ENCODE data around the gene PHF1. TPM values are rescaled to one million over a fixed set of nuclear protein-coding genes. Genes with fewer than 3 reads are reported as not detected.
A peak's percentile ranks its signal among the peaks of the same experiment; 100 is the strongest.

PHF1 gene
- total RNA-seq, 1 experiment from 2014 or later, result 47.6 TPM

GRCh38 chr6:33391922-33392594, 18.8 kb upstream of the PHF1 start:
- TSS peak; percentile 74 for BruUV-seq (replicated peaks)
- POLR2A ChIA-PET (ENCODE audit: unreplicated experiment), result interaction anchor here (0.6 kb wide), 2 partner anchors 230 to 430 kb away, joined by 3 to 60 read pairs; no protein-coding TSS in a partner anchor
- peaks cover 52% of the 10 kb centered on the region for H3K79me2 ChIP-seq (ENCODE audit: low read depth)
- H3F3A ChIP-seq (ENCODE audit: insufficient read depth, low read depth), result peaks cover 15% of the 10 kb centered on the region; the same call in 1 of the 2 replicates
- H4K20me1 ChIP-seq (ENCODE audit: insufficient read depth), result no peaks in the 10 kb centered on the region; the same call in 1 of the 2 replicates
- peak overlapping the region; percentile 83 for H2AFZ ChIP-seq
- peak overlapping the region; percentile 63 for H3K4me3 ChIP-seq
- no peaks in the 10 kb centered on the region for H3K9me2 ChIP-seq (ENCODE audit: insufficient read depth)
- peak overlapping the region; percentile 40 for H3K27ac ChIP-seq
- intact Hi-C loops (cut with micrococcal nuclease; ENCODE audit: unreplicated experiment), result loop anchor here (1.0 kb wide), 4 partner anchors 18 to 93 kb away; partner anchors contain the start of gene TAPBP
- TF ChIP-seq EZH2 (IDR thresholded peaks at IDR 0.05; ENCODE audit: low read depth), result no peak
- peaks cover 39% of the 10 kb centered on the region for H3K4me1 ChIP-seq (replicated peaks; ENCODE audit: insufficient read depth)
- peak overlapping the region; percentile 95 for H3K4me2 ChIP-seq
- no peaks in the 10 kb centered on the region for H3K27me3 ChIP-seq (ENCODE audit: insufficient read depth, low read depth)
- DNase-seq, result no peak
- H3K9me3 ChIP-seq (ENCODE audit: insufficient read depth, low read depth), result no peaks in the 10 kb centered on the region
- H3K36me3 ChIP-seq (ENCODE audit: low read depth), result no peaks in the 10 kb centered on the region
- CTCF ChIA-PET, result no interaction called here

- Histone ChIP-seq H2AFZ (peak overlapping the region; percentile 83), H3K79me2 (ENCODE audit: low read depth) (peaks cover 58% of the 10 kb centered on the region), H3F3A (ENCODE audit: insufficient read depth, low read depth) (peaks cover 11% of the 10 kb centered on the region; the same call in 1 of the 2 replicates), H3K9me3 (ENCODE audit: insufficient read depth, low read depth) (no peaks in the 10 kb centered on the region), H4K20me1 (ENCODE audit: insufficient read depth) (no peaks in the 10 kb centered on the region; the same call in 1 of the 2 replicates), H3K27ac (peak overlapping the region; percentile 40; the same call in 1 of the 2 replicates), H3K9me2 (ENCODE audit: insufficient read depth) (no peaks in the 10 kb centered on the region), H3K4me2 (peak overlapping the region; percentile 95), H3K27me3 (ENCODE audit: insufficient read depth, low read depth) (no peaks in the 10 kb centered on the region), H3K36me3 (ENCODE audit: low read depth) (no peaks in the 10 kb centered on the region), H3K4me3 (peak overlapping the region; percentile 63), H3K4me1 (replicated peaks; ENCODE audit: insufficient read depth) (peaks cover 39% of the 10 kb centered on the region)
- intact Hi-C loops (cut with micrococcal nuclease; ENCODE audit: unreplicated experiment), result no loop called here
- BruUV-seq (replicated peaks), result no TSS peak
- CTCF ChIA-PET, result no interaction called here
- no peak for TF ChIP-seq CTCF (conservative IDR thresholded peaks at IDR 0.05)
- no peak for TF ChIP-seq EZH2 (IDR thresholded peaks at IDR 0.05; ENCODE audit: low read depth)
- POLR2A ChIA-PET (ENCODE audit: unreplicated experiment), result interaction anchor here (0.6 kb wide), 1 partner anchor 230 kb away, joined by 3 read pairs; no protein-coding TSS in a partner anchor
- DNase-seq, result no peak
Measured at GRCh38 chr6:33392595-33392948, 18.2 kb upstream of the PHF1 start.

- Histone ChIP-seq H3F3A (ENCODE audit: insufficient read depth, low read depth) (peaks cover 11% of the 10 kb centered on the region; the same call in 1 of the 2 replicates), H4K20me1 (ENCODE audit: insufficient read depth) (no peaks in the 10 kb centered on the region; the same call in 1 of the 2 replicates), H3K27me3 (ENCODE audit: insufficient read depth, low read depth) (no peaks in the 10 kb centered on the region), H3K4me1 (replicated peaks; ENCODE audit: insufficient read depth) (peaks cover 39% of the 10 kb centered on the region), H3K27ac (no peak overlapping the region), H2AFZ (no peak overlapping the region), H3K79me2 (ENCODE audit: low read depth) (peaks cover 62% of the 10 kb centered on the region), H3K9me3 (ENCODE audit: insufficient read depth, low read depth) (no peaks in the 10 kb centered on the region), H3K4me3 (peak overlapping the region; percentile 63), H3K9me2 (ENCODE audit: insufficient read depth) (no peaks in the 10 kb centered on the region), H3K36me3 (ENCODE audit: low read depth) (no peaks in the 10 kb centered on the region), H3K4me2 (peak overlapping the region; percentile 95)
- ChIA-PET POLR2A (ENCODE audit: unreplicated experiment) (no interaction called here), CTCF (no interaction called here)
- no TSS peak for BruUV-seq (replicated peaks)
- intact Hi-C loops (cut with micrococcal nuclease; ENCODE audit: unreplicated experiment), result no loop called here
- DNase-seq, result no peak
- TF ChIP-seq CTCF (conservative IDR thresholded peaks at IDR 0.05) (no peak), EZH2 (IDR thresholded peaks at IDR 0.05; ENCODE audit: low read depth) (no peak)
Measured at GRCh38 chr6:33392979-33393378, 17.8 kb upstream of the PHF1 start.

Data from PC-9 (cell line).